HCT116 (cell line): ENCODE results near the gene PLEKHM1. TPM values are rescaled to one million over a fixed set of nuclear protein-coding genes. Genes with fewer than 3 reads are reported as not detected.
A peak's percentile ranks its signal among the peaks of the same experiment; 100 is the strongest.
"Not testable (repeated sequence)": the region's sequence is repeated elsewhere in the genome, so short reads cannot be mapped to it uniquely, and the experiment has no call there.

Experiments used
- ATAC-seq: fragments of 200-7000 bp; cut with Tn5 transposase; 2 replicates; pipeline ENCODE4 v1.9.1; 2020; ENCODE audit warnings: mild to moderate bottlenecking, moderate library complexity
- Bru-seq: library from RNA; stranded (reverse); fragments of 400-500 nt; gene quantifications from one replicate; lab custom pipeline; 2021; lab: Mats Ljungman, UMichigan
- BruChase-seq, 2 experiments: library from RNA; stranded (reverse); fragments of 400-500 nt; gene quantifications; one replicate each; lab custom pipeline; 2021; lab: Mats Ljungman, UMichigan
- BruUV-seq: library from RNA; stranded (reverse); fragments of 400-500 nt; replicated peaks from 2 replicates; lab custom pipeline; 2021; lab: Mats Ljungman, UMichigan
- CTCF ChIA-PET: fragments of 300-600 bp; sonication (Branson Sonifier 250); formaldehyde crosslinking; loops from one replicate; lab custom pipeline; 2021; ENCODE audit warnings: antibody characterized with exemption; lab: Charles Lee
- POLR2A ChIA-PET: fragments of 300-600, 350-600 bp; sonication (Branson Sonifier 250); formaldehyde crosslinking; loops from one replicate; lab custom pipeline; 2021; ENCODE audit warnings: antibody characterized with exemption; lab: Charles Lee
- RAD21 ChIA-PET, 2 experiments: fragments of 300-600 bp; sonication (Branson Sonifier 250); formaldehyde crosslinking; loops; one replicate each; lab custom pipeline; 2023; ENCODE audit warnings: low total read pairs in 2 of 2; ENCODE audit not compliant: uncharacterized antibody in 2 of 2, unreplicated experiment in 2 of 2, low non-redundant PET in 1 of 2; lab: Charles Lee
- DNase-seq: peaks from one replicate; pipeline ENCODE4 v3.0.0-alpha.2; 2010; ENCODE audit warnings: low read depth, low spot score
- H2AFZ ChIP-seq: fragments of 200-600 bp; shearing (Covaris generic), sonication (generic); 2 replicates; pipeline ENCODE4 v1.6.1; 2017; ENCODE audit warnings: low read depth, mixed run types, mixed read lengths, antibody characterized with exemption, low read length; ENCODE audit not compliant: poor library complexity, severe bottlenecking
- H3K27ac ChIP-seq: 2 replicates; pipeline ENCODE4 v1.5.1; 2012; ENCODE audit warnings: low read depth, low read length
- H3K27me3 ChIP-seq: fragments of 200-600 bp; sonication (generic); 2 replicates; pipeline ENCODE4 v1.6.1; 2016; ENCODE audit warnings: mixed run types, low read length, mixed read lengths; ENCODE audit not compliant: insufficient read depth
- H3K36me3 ChIP-seq, 2 experiments: fragments of 200-500 bp in 1 of 2; fragments of 200-600 bp in 1 of 2; sonication (Bioruptor generic) in 1 of 2; sonication (generic) in 1 of 2; 2 replicates each; pipeline versions ENCODE4 v1.5.1 to v1.6.1; 2014 to 2016; ENCODE audit warnings: low read length in 2 of 2, inconsistent platforms in 1 of 2, mixed read lengths in 1 of 2, mixed run types in 1 of 2; ENCODE audit not compliant: insufficient read depth in 2 of 2, control insufficient read depth in 1 of 2
- H3K4me1 ChIP-seq, 2 experiments: fragments of 200-600 bp in 1 of 2; sonication (generic) in 1 of 2; 2 replicates each; pipeline versions ENCODE4 v1.5.1 to v1.6.1; 2012 to 2017; ENCODE audit warnings: low read length in 2 of 2, inconsistent platforms in 1 of 2, mild to moderate bottlenecking in 1 of 2, mixed read lengths in 1 of 2, mixed run types in 1 of 2, moderate library complexity in 1 of 2; ENCODE audit not compliant: insufficient read depth in 2 of 2, control insufficient read depth in 1 of 2
- H3K4me2 ChIP-seq: fragments of 200-600 bp; sonication (generic); 2 replicates; pipeline ENCODE4 v1.6.1; 2017; ENCODE audit warnings: mixed run types, low read length, mixed read lengths
- H3K4me3 ChIP-seq, 2 experiments: fragments of 200-600 bp in 1 of 2; sonication (generic) in 1 of 2; replicated peaks in 1 of 2; 2 replicates each; pipeline ENCODE4 v1.5.1; 2011 to 2016; ENCODE audit warnings: low read length in 2 of 2, control low read depth in 1 of 2, low read depth in 1 of 2, mild to moderate bottlenecking in 1 of 2, mixed read lengths in 1 of 2, mixed run types in 1 of 2
- H3K79me2 ChIP-seq: fragments of 200-600 bp; sonication (generic); 2 replicates; pipeline ENCODE4 v1.6.1; 2017; ENCODE audit warnings: mild to moderate bottlenecking, mixed run types, low read length, moderate library complexity, mixed read lengths; ENCODE audit not compliant: insufficient read depth
- H3K9ac ChIP-seq: fragments of 200-600 bp; sonication (generic); 2 replicates; pipeline ENCODE4 v1.6.1; 2016; ENCODE audit warnings: low read length, mixed read lengths
- H3K9me2 ChIP-seq: fragments of 200-600 bp; sonication (generic), shearing (Covaris generic); 2 replicates; pipeline ENCODE4 v1.6.1; 2017; ENCODE audit warnings: mixed run types, mild to moderate bottlenecking, moderate library complexity; ENCODE audit not compliant: insufficient read depth
- H3K9me3 ChIP-seq, 2 experiments: fragments of 200-500 bp in 1 of 2; fragments of 200-600 bp in 1 of 2; sonication (Bioruptor generic) in 1 of 2; sonication (generic) in 1 of 2; 2 replicates each; pipeline ENCODE4 v1.6.1; 2014 to 2017; ENCODE audit warnings: low read length in 2 of 2, mixed read lengths in 2 of 2, inconsistent platforms in 1 of 2, low read depth in 1 of 2, mild to moderate bottlenecking in 1 of 2, mixed run types in 1 of 2, moderate library complexity in 1 of 2; ENCODE audit not compliant: control insufficient read depth in 1 of 2, insufficient read depth in 1 of 2
- H4K20me1 ChIP-seq: fragments of 200-600 bp; sonication (generic), shearing (Covaris generic); 2 replicates; pipeline ENCODE4 v1.6.1; 2017; ENCODE audit warnings: mixed run types, mild to moderate bottlenecking, moderate library complexity; ENCODE audit not compliant: insufficient read depth
- ELF1 ChIP-seq: IDR thresholded peaks from 2 replicates; pipeline ENCODE4 v1.6.1; 2012; ENCODE audit warnings: low read depth, borderline replicate concordance
- POLR2AphosphoS5 ChIP-seq: IDR thresholded peaks from 2 replicates; pipeline ENCODE4 v1.6.1; 2011; ENCODE audit warnings: mild to moderate bottlenecking, low read depth, low read length, moderate library complexity
- SIN3A ChIP-seq: IDR thresholded peaks from 2 replicates; pipeline ENCODE4 v1.6.1; 2012; ENCODE audit warnings: low read depth
- intact Hi-C: fragments of 100-400 bp; cut with micrococcal nuclease; formaldehyde crosslinking; loops from 2 replicates; pipeline ENCODE4 v1.10.0; 2022
- long read RNA-seq: library from polyadenylated mRNA; unstranded; transcript quantifications from one replicate; pipeline ENCODE4 v2.0.0, GENCODE V29; 2021; ENCODE audit not compliant: unreplicated experiment
- polyA plus RNA-seq: library from polyadenylated mRNA; unstranded; fragments of >200 nt; gene quantifications from 2 replicates; pipeline ENCODE4 v1.2.1, GENCODE V29; 2012; ENCODE audit warnings: missing spikeins
- total RNA-seq: library from RNA; stranded (reverse); gene quantifications from one replicate; pipeline ENCODE4 v1.2.1, GENCODE V29; 2021; ENCODE audit not compliant: unreplicated experiment

The PLEKHM1 gene
- 32.8 TPM for total RNA-seq
- polyA plus RNA-seq, result 14.3 and 14.6 TPM in 2 replicates
- Bru-seq, nascent RNA, result percentile 70 among the genes with signal in this experiment
- percentile 67 among the genes with signal in this experiment for BruChase-seq, experiment 1, labeled RNA remaining after a 6-hour chase
- percentile 69 among the genes with signal in this experiment for BruChase-seq, experiment 2, labeled RNA remaining after a 2-hour chase
- long read RNA-seq, full-length matches to known transcripts, result 2 of 11 reads
- long read RNA-seq, partial matches to known transcripts, result 3 of 11 reads
- long read RNA-seq, other reads (novel, unspliced or antisense), result 6 of 11 reads

GRCh38 chr17:45490615-45491433 lies at the start of gene PLEKHM1:
TSS of gene PLEKHM1 (minus strand) at chr17:45490721. CDS start at chr17:45482484, 8,237 bp downstream.
- peaks cover 12 to 28% of the 10 kb centered on the region in 2 experiments; a peak in 3 of 4 replicates for H3K4me1 ChIP-seq
- H2AFZ ChIP-seq, intact Hi-C loops, H3K9me3 ChIP-seq, H3K36me3 ChIP-seq, CTCF ChIA-PET: not testable (repeated sequence)
- TF ChIP-seq POLR2AphosphoS5 (peak; percentile 56), ELF1 (peak; percentile 77), SIN3A (peak; percentile 66)
- TF ChIP-seq, all 23 proteins: peak for 3; not testable (repeated sequence) for 20
- POLR2A ChIA-PET, H3K9me2 ChIP-seq, H3K79me2 ChIP-seq, H3K27me3 ChIP-seq, RAD21 ChIA-PET, H4K20me1 ChIP-seq: not testable (repeated sequence)
- Histone ChIP-seq H3K27ac (peak within 1 kb of the TSS; percentile 36), H3K4me2 (peak within 1 kb of the TSS; percentile 85), H3K9ac (peak within 1 kb of the TSS; percentile 70), H3K4me3 (peak within 1 kb of the TSS; percentile 66 to 76)
- ATAC-seq (peak; percentile 96), DNase-seq (peak; percentile 46)
- BruUV-seq, result TSS peak; percentile 95

GRCh38 chr17:45538168-45538567 lies 47.6 kb upstream of the PLEKHM1 start:
- intact Hi-C loops, H3K4me2 ChIP-seq, H3K27ac ChIP-seq, CTCF ChIA-PET, H3K36me3 ChIP-seq, RAD21 ChIA-PET, H3K27me3 ChIP-seq, POLR2A ChIA-PET, H3K79me2 ChIP-seq, H4K20me1 ChIP-seq, H3K4me1 ChIP-seq, H3K4me3 ChIP-seq, H3K9me2 ChIP-seq, H2AFZ ChIP-seq, BruUV-seq, H3K9ac ChIP-seq, ATAC-seq, H3K9me3 ChIP-seq, DNase-seq: not testable (repeated sequence)

GRCh38 chr17:45506072-45506471 lies 15.6 kb upstream of the PLEKHM1 start:
- H3K9me3 ChIP-seq, POLR2A ChIA-PET, H3K27me3 ChIP-seq, H4K20me1 ChIP-seq, H3K36me3 ChIP-seq, H3K27ac ChIP-seq, H3K4me2 ChIP-seq, H2AFZ ChIP-seq, intact Hi-C loops, H3K9me2 ChIP-seq, ATAC-seq, H3K79me2 ChIP-seq, H3K9ac ChIP-seq, DNase-seq, H3K4me3 ChIP-seq, CTCF ChIA-PET, BruUV-seq: not testable (repeated sequence)
- peaks cover 11 to 12% of the 10 kb centered on the region in 2 experiments; a peak in 3 of 4 replicates for H3K4me1 ChIP-seq
- RAD21 ChIA-PET, result interaction anchor here (0.6 to 0.7 kb wide), 2 partner anchors 43 to 325 kb away, joined by 3 to 4 read pairs; no protein-coding TSS in a partner anchor

GRCh38 chr17:45505183-45505582 lies 14.7 kb upstream of the PLEKHM1 start:
- H2AFZ ChIP-seq, H3K9me3 ChIP-seq, POLR2A ChIA-PET, H3K27me3 ChIP-seq, intact Hi-C loops, H3K79me2 ChIP-seq, H3K9ac ChIP-seq, RAD21 ChIA-PET, H3K4me3 ChIP-seq, BruUV-seq, CTCF ChIA-PET, H3K36me3 ChIP-seq, DNase-seq, H3K4me2 ChIP-seq, H3K27ac ChIP-seq, H4K20me1 ChIP-seq, H3K9me2 ChIP-seq: not testable (repeated sequence)
- H3K4me1 ChIP-seq, result peaks cover 11 to 12% of the 10 kb centered on the region in 2 experiments; a peak in 3 of 4 replicates
- ATAC-seq, result 0 out of 2 replicates have a peak, but pooled peaks have one; percentile 31
